Thoracic aorta (tissue), 2 donors: ENCODE results near the gene PLXDC2. TPM values are rescaled to one million over a fixed set of nuclear protein-coding genes. Genes with fewer than 3 reads are reported as not detected.
"Not testable (repeated sequence)": the region's sequence is repeated elsewhere in the genome, so short reads cannot be mapped to it uniquely, and the experiment has no call there.

Source experiments
- ATAC-seq: fragments of 150-250 bp; one replicate; pipeline ENCODE4 v1.8.0; 2017; ENCODE audit warnings: low read depth; ENCODE audit not compliant: insufficient number of reproducible peaks, low FRiP score
- DNase-seq: peaks from one replicate; pipeline ENCODE4 v3.0.0-alpha.2; 2020; ENCODE audit warnings: low spot score
- H3K27ac ChIP-seq, 2 donors: fragments of 200-600 bp; sonication (generic); 1 replicate in 1 of 2; 2 replicates in 1 of 2; pipeline ENCODE4 v1.5.1; 2016; ENCODE audit warnings: mild to moderate bottlenecking in 2 of 2, moderate library complexity in 2 of 2
- H3K27me3 ChIP-seq: fragments of 200-600 bp; sonication (generic); replicated peaks from 2 replicates; pipeline ENCODE4 v1.6.0; 2016; ENCODE audit warnings: mild to moderate bottlenecking; ENCODE audit not compliant: insufficient read depth
- H3K36me3 ChIP-seq: fragments of 200-600 bp; sonication (generic); one replicate; pipeline ENCODE4 v1.5.1; 2016
- H3K4me1 ChIP-seq, 2 donors: fragments of 200-600 bp; sonication (generic); 1 replicate in 1 of 2; 2 replicates in 1 of 2; pipeline versions ENCODE4 v1.5.1 to v1.6.0; 2016; ENCODE audit warnings: low read depth in 2 of 2, mild to moderate bottlenecking in 1 of 2; ENCODE audit not compliant: control insufficient read depth in 1 of 2
- H3K4me3 ChIP-seq: fragments of 200-600 bp; sonication (generic); 2 replicates; pipeline ENCODE4 v1.5.1; 2016; ENCODE audit warnings: mild to moderate bottlenecking
- H3K9me3 ChIP-seq: fragments of 200-600 bp; sonication (generic); 2 replicates; pipeline ENCODE4 v1.5.1; 2016
- total RNA-seq, 2 donors: library from RNA; depleted of rRNA; stranded (reverse); fragments of >200 nt; gene quantifications; one replicate each; pipeline versions ENCODE4 v1.1.0 to v1.2.3, GENCODE V29; 2016
- TF ChIP-seq, protein P1 (sequence below): fragments of 200-600 bp; sonication (generic); IDR thresholded peaks from one replicate; pipeline ENCODE4 v1.5.1; 2019; ENCODE audit warnings: antibody characterized with exemption

Gene PLXDC2
- total RNA-seq, 2 donors from 2014 or later, result 105 to 155 TPM

DNA sequence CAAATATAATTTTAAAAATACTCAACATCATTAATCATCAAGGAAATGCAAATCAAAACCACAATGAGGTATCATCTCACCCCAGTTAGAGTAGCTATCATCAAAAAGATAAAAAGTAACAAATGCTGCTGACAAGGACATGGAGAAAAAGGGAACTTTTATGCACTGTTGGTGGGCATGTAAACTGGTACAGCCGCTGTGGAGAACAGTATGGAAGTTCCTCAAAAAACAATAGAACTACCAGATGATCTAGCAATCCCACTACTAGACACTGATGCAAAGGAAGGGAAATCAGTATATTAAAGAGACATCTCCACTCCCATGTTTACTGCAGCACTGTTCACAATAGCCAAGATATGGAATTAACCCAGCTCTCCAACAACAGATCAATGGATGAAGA is 384.5 kb downstream of the PLXDC2 start:
- DNase-seq (no peak), ATAC-seq (no peak)
- H3K36me3 ChIP-seq, result no peaks in the 10 kb centered on the region
- H3K4me1 ChIP-seq, result no peaks in the 10 kb centered on the region
- H3K4me3 ChIP-seq, result no peak overlapping the region
- no peaks in the 10 kb centered on the region for H3K9me3 ChIP-seq
- TF ChIP-seq, protein P1, sequence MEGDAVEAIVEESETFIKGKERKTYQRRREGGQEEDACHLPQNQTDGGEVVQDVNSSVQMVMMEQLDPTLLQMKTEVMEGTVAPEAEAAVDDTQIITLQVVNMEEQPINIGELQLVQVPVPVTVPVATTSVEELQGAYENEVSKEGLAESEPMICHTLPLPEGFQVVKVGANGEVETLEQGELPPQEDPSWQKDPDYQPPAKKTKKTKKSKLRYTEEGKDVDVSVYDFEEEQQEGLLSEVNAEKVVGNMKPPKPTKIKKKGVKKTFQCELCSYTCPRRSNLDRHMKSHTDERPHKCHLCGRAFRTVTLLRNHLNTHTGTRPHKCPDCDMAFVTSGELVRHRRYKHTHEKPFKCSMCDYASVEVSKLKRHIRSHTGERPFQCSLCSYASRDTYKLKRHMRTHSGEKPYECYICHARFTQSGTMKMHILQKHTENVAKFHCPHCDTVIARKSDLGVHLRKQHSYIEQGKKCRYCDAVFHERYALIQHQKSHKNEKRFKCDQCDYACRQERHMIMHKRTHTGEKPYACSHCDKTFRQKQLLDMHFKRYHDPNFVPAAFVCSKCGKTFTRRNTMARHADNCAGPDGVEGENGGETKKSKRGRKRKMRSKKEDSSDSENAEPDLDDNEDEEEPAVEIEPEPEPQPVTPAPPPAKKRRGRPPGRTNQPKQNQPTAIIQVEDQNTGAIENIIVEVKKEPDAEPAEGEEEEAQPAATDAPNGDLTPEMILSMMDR, result no peak
- H3K27ac ChIP-seq, result no peak overlapping the region
- H3K27me3 ChIP-seq, result no peaks in the 10 kb centered on the region

DNA sequence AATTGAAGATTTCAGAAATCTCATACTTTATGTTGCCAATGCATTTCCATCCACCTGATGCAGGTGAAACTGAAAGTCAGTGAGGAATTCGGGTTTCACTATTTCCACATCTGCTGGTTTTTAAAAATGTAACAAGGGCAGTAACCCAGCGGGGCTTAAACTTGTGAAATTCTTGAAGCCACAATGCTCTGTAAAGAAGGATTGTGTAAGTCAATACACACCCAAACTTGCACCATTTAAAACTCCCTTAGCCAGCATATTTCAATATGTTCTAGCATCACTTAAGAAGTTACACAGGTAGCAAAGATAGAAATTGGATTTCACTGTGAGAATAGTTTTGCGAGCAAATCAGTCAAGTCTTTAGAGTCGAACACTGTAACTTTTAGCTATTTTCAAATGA is 386.1 kb downstream of the PLXDC2 start:
- TF ChIP-seq, protein P1, result no peak
- H3K4me1 ChIP-seq, result no peaks in the 10 kb centered on the region
- ATAC-seq (no peak), DNase-seq (no peak)
- H3K9me3 ChIP-seq, result no peaks in the 10 kb centered on the region
- H3K27me3 ChIP-seq, result no peaks in the 10 kb centered on the region
- H3K27ac ChIP-seq, result no peak overlapping the region
- H3K36me3 ChIP-seq, result no peaks in the 10 kb centered on the region
- H3K4me3 ChIP-seq, result no peak overlapping the region

DNA sequence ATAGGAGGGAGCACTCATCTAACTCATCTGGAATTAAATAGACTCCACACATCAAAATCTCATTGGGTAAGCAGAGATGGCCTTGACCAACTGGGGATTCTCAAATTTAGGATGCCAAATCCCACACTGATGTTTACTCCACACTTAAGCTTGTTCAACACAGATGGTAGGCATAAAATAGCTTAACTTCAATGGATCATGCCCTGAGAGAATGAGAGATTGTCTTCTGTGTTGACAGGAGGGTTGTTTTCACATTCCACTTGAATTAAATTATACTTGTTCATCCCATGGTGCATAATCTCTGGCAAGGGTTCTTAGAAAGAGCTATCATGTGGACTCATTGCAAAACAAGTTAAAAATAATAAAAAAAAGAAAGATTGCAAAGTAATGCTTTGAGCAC is 391.4 kb downstream of the PLXDC2 start:
- H3K9me3 ChIP-seq, result no peaks in the 10 kb centered on the region
- H3K4me3 ChIP-seq, result no peak overlapping the region
- no peak overlapping the region for H3K27ac ChIP-seq
- TF ChIP-seq, protein P1, result no peak
- no peak for DNase-seq
- no peaks in the 10 kb centered on the region for H3K4me1 ChIP-seq
- no peak for ATAC-seq
- no peaks in the 10 kb centered on the region for H3K27me3 ChIP-seq
- H3K36me3 ChIP-seq, result no peaks in the 10 kb centered on the region

DNA sequence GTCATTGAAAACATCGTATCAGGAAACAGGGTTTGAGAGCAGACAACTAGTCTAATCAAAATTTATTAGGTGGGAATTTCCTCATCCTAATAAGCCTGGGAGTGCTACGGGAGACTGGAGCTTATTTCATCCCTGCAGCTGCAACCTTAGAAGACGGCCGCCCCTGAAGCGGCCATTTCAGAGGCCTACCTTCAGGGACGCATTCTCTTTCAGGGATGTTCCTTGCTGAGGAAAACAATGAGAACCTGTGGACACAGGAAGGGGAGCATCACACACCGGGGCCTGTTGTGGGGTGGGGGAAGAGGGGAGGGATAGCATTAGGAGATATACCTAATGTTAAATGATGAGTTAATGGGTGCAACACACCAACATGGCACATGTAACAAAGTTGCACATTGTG is 392.9 kb downstream of the PLXDC2 start:
- H3K9me3 ChIP-seq, ATAC-seq, H3K27ac ChIP-seq, H3K27me3 ChIP-seq, H3K4me1 ChIP-seq, H3K36me3 ChIP-seq, DNase-seq, H3K4me3 ChIP-seq: not testable (repeated sequence)

DNA sequence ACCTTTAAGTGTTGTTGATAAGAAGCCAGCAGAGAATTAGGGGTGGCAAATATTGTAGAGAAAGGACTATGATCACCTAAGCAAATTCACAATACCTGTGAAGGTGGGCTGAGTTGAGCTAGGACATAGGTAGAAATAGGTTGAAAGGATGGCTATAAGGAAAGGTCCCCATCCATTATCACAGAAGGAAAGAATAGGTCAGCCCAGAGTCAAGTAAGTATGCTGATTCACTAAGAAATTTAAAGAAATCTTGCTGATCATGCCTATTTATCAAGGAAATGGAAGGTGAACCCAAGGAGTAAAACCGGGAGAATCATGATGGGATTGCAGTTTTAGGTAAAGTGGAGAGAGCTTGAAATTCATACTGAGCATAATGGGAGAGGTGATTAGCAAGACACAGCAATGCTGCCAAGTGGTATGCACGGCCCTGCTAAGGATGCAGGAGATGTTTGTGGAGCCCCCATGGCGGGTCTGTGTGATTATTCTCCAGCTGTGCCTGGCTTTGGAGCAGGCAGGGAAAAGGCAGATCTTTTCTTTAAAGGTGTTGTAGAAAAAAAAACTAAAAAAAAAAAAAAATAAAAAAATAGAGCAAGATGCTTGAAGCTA is 399.4 kb downstream of the PLXDC2 start:
- ATAC-seq (no peak), DNase-seq (no peak)
- H3K4me3 ChIP-seq, result no peak overlapping the region
- H3K4me1 ChIP-seq, result peaks cover 5 to 23% of the 10 kb centered on the region in 2 donors
- H3K27me3 ChIP-seq, result no peaks in the 10 kb centered on the region
- TF ChIP-seq, protein P1, result no peak
- H3K9me3 ChIP-seq, result no peaks in the 10 kb centered on the region
- H3K27ac ChIP-seq, result no peak overlapping the region
- no peaks in the 10 kb centered on the region for H3K36me3 ChIP-seq

DNA sequence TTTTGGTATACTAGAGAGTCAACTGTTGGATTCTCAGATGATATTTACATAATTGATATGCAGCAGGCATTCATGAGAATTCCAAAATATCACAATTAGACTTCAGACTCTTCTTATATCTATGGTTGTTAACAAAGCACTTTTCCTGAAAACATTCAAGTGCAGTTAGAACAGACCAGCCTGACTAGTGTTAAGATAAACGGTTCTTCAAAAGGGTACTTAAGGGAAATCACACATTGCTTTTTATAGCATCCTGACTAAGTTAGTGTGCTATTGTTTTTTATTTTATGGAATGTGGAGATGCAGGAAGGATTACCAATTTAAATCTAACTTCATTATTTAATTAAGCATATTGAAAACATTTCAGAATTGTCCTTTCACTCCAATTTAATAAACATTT is 405.1 kb downstream of the PLXDC2 start:
- TF ChIP-seq, protein P1, result no peak
- Histone ChIP-seq H3K36me3 (no peaks in the 10 kb centered on the region), H3K27me3 (no peaks in the 10 kb centered on the region), H3K4me3 (no peak overlapping the region), H3K9me3 (no peaks in the 10 kb centered on the region), H3K27ac (no peak overlapping the region), H3K4me1 (peaks cover 5 to 14% of the 10 kb centered on the region in 2 donors)
- no peak for ATAC-seq
- no peak for DNase-seq
